ENCODE results near the gene DUSP19. TPM values are rescaled to one million over a fixed set of nuclear protein-coding genes. Genes with fewer than 3 reads are reported as not detected.

Gene DUSP19
- total and polyA plus RNA-seq, 2 of the 4 experiments (the other 2 are of a cell fraction), result 0.86 to 1.4 TPM

DNA sequence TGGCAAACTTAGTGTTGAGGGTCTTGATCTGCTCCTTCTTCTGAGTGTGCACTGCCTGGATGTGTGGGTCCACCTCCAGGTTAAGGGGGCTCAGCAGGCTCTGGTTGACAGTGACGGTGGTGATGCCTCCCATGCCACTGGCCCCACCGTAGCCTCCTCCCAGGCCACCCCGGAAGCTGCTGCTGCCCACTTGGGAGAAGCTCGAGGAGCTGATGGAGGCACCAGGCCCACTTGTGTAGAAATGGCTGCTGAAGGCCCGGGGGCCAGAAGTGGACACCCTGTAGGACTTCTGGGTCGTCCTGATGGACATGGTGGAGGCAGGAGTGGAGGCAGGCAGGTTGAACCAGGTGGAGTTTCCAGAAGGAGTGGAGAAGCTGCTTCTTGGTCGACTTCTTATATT is 6.4 kb upstream of the DUSP19 start:
- no peak overlapping the region for H2BK5ac ChIP-seq (ENCODE audit: low read depth, low read length, poor library complexity, severe bottlenecking)
- H2AK5ac ChIP-seq (ENCODE audit: low read depth, low read length), result no peak overlapping the region
- ChIA-PET POLR2A (ENCODE audit: unreplicated experiment) (no interaction called here), CTCF (no interaction called here)
- H4K91ac ChIP-seq (ENCODE audit: insufficient read depth, low read depth, low read length), result no peak overlapping the region
- H3K9me1 ChIP-seq (ENCODE audit: insufficient read depth, low read length), result no peaks in the 10 kb centered on the region
- no peak overlapping the region for H3K4me2 ChIP-seq (ENCODE audit: low read depth, low read length)
- ATAC-seq (ENCODE audit: low read depth), result no peak
- no peak overlapping the region for H3K9ac ChIP-seq (ENCODE audit: low read depth, low read length)
- no peaks in the 10 kb centered on the region for H3K36me3 ChIP-seq (ENCODE audit: control insufficient read depth, insufficient read depth, low read length)
- H2BK20ac ChIP-seq (ENCODE audit: low read depth, low read length), result no peak overlapping the region
- no peak overlapping the region for H2AK9ac ChIP-seq (replicated peaks; ENCODE audit: low read depth, low read length, poor library complexity)
- dilution Hi-C loops (cut with HindIII; ENCODE audit: low sequenced_read_pairs, unreplicated experiment) (no loop called here), intact Hi-C loops (cut with micrococcal nuclease) (no loop called here), in situ Hi-C loops (cut with MboI; ENCODE audit: low sequenced_read_pairs) (no loop called here)
- no peak for DNase-seq
- WGBS, 2 experiments (ENCODE audit: extremely low coverage in 2 of 2, insufficient read length in 1 of 2), result 90% methylated on average over 3 of the region's 7 CpGs; no CpG with 5 or more reads in 1 of the 2 experiments
- H3K56ac ChIP-seq (ENCODE audit: extremely low read depth, insufficient read depth, low read length), result no peak overlapping the region
- H3K9me3 ChIP-seq (ENCODE audit: control insufficient read depth, insufficient read depth, low read length), result peaks cover 3% of the 10 kb centered on the region; the same call in 1 of the 2 replicates
- no peak overlapping the region for H3K14ac ChIP-seq (replicated peaks; ENCODE audit: low read depth, low read length)
- TF ChIP-seq BHLHE40 (IDR thresholded peaks at IDR 0.05; ENCODE audit: low read depth, low read length) (no peak), CHD1 (IDR thresholded peaks at IDR 0.05; ENCODE audit: low read depth, low read length) (no peak), SMC3 (IDR thresholded peaks at IDR 0.05; ENCODE audit: low read depth, low read length) (no peak), CTCF (conservative IDR thresholded peaks at IDR 0.05; ENCODE audit: low read depth, low read length) (no peak), RCOR1 (IDR thresholded peaks at IDR 0.05; ENCODE audit: insufficient replicate concordance, low read length) (no peak), NFE2L2 (IDR thresholded peaks at IDR 0.05; ENCODE audit: low read depth, low read length) (no peak), RAD21 (IDR thresholded peaks at IDR 0.05; ENCODE audit: low read length) (no peak), POLR2A (IDR thresholded peaks at IDR 0.05; ENCODE audit: low read depth, low read length) (no peak), MXI1 (IDR thresholded peaks at IDR 0.05; ENCODE audit: borderline replicate concordance, low read depth, low read length) (no peak), MAZ (IDR thresholded peaks at IDR 0.05; ENCODE audit: borderline replicate concordance, low read depth, low read length) (no peak), ELK1 (IDR thresholded peaks at IDR 0.05; ENCODE audit: borderline replicate concordance, low read depth, low read length) (no peak), CEBPB (IDR thresholded peaks at IDR 0.05; ENCODE audit: low read depth, low read length) (no peak), RFX5 (IDR thresholded peaks at IDR 0.05; ENCODE audit: low read depth, low read length) (no peak), USF2 (IDR thresholded peaks at IDR 0.05; ENCODE audit: low read depth, low read length) (no peak), FOS (IDR thresholded peaks at IDR 0.05; ENCODE audit: low read depth, low read length) (no peak)
- H3K23ac ChIP-seq (ENCODE audit: low read depth, low read length), result no peak overlapping the region
- no peak overlapping the region for H4K5ac ChIP-seq (ENCODE audit: low read depth, low read length)
- H4K20me1 ChIP-seq (ENCODE audit: insufficient read depth, low read length), result no peaks in the 10 kb centered on the region
- no peak overlapping the region for H4K8ac ChIP-seq (ENCODE audit: low read depth in 2 of 2, low read length in 2 of 2)
- no peak overlapping the region for H3K4me3 ChIP-seq (ENCODE audit: insufficient read depth, low read depth, low read length)
- H3K18ac ChIP-seq (ENCODE audit: low read depth, low read length), result no peak overlapping the region
- H3K4ac ChIP-seq (ENCODE audit: low read depth, low read length), result no peak overlapping the region
- H3K4me1 ChIP-seq (ENCODE audit: control insufficient read depth, insufficient read depth, low read length), result no peaks in the 10 kb centered on the region
- no TSS peak for BruUV-seq (replicated peaks)
- H3K27me3 ChIP-seq (ENCODE audit: control insufficient read depth, insufficient read depth, low read length), result peaks cover 13% of the 10 kb centered on the region
- no peak overlapping the region for H2BK15ac ChIP-seq (ENCODE audit: low read depth, low read length)
- H3K79me1 ChIP-seq (ENCODE audit: low read depth in 1 of 2, low read length in 2 of 2), result no peaks in the 10 kb centered on the region
- H2AFZ ChIP-seq (replicated peaks; ENCODE audit: low read length, poor library complexity), result no peak overlapping the region
- H2BK120ac ChIP-seq (ENCODE audit: low read depth, low read length), result no peak overlapping the region
- H3K27ac ChIP-seq (ENCODE audit: insufficient read depth, low read length), result no peak overlapping the region
